ENCODE data around the gene LIMA1. TPM values are rescaled to one million over a fixed set of nuclear protein-coding genes. Genes with fewer than 3 reads are reported as not detected.

The LIMA1 gene
- total RNA-seq, 1 donor from 2014 or later, result 53.9 TPM

Other genes starting within 250 kb of the LIMA1 start
- 2.1 TPM for gene ASIC1, start 225.9 kb downstream of the LIMA1 start, total RNA-seq
- 28.8 TPM for gene SMARCD1, start 198.2 kb downstream of the LIMA1 start, total RNA-seq
- 0.56 TPM for gene GPD1, start 179.5 kb downstream of the LIMA1 start, total RNA-seq
- 37.9 TPM for gene COX14, start 171.3 kb downstream of the LIMA1 start, total RNA-seq
- gene CERS5, start 116.2 kb downstream of the LIMA1 start, total RNA-seq, result 21.9 TPM
- gene FAM186A, start 113.1 kb upstream of the LIMA1 start, total RNA-seq, result not detected
- gene LARP4, start 117.4 kb upstream of the LIMA1 start, total RNA-seq, result 35.8 TPM
- 35.3 TPM for gene DIP2B, start 221.5 kb upstream of the LIMA1 start, total RNA-seq